Neural cell (in vitro differentiated cells): ENCODE results near the gene ZNF445. TPM values are rescaled to one million over a fixed set of nuclear protein-coding genes. Genes with fewer than 3 reads are reported as not detected.

Source experiments
- H2AFZ ChIP-seq: fragments of 200-600, 300-800 bp; sonication (generic), shearing (Covaris generic); 2 replicates; pipeline ENCODE4 v1.6.0; 2014; ENCODE audit warnings: low read depth, mild to moderate bottlenecking, antibody characterized with exemption, low read length, moderate library complexity
- H3F3A ChIP-seq: fragments of 200-600 bp; shearing (Covaris generic); 2 replicates; pipeline ENCODE4 v1.6.1; 2016; ENCODE audit warnings: mild to moderate bottlenecking, moderate library complexity, mixed read lengths, antibody characterized with exemption, low read length; ENCODE audit not compliant: insufficient read depth, poor library complexity, severe bottlenecking
- H3K27ac ChIP-seq: fragments of 200-600, 300-800 bp; sonication (generic), shearing (Covaris generic); 2 replicates; pipeline ENCODE4 v1.5.1; 2014; ENCODE audit warnings: mild to moderate bottlenecking, low read length, moderate library complexity
- H3K27me3 ChIP-seq: fragments of 300-800, 200-600 bp; sonication (generic), shearing (Covaris generic); 2 replicates; pipeline ENCODE4 v1.6.0; 2014; ENCODE audit warnings: mild to moderate bottlenecking, low read depth, low read length, moderate library complexity; ENCODE audit not compliant: insufficient read depth
- H3K36me3 ChIP-seq: fragments of 300-800, 200-600 bp; sonication (generic), shearing (Covaris generic); 2 replicates; pipeline ENCODE4 v1.5.1; 2014; ENCODE audit warnings: mild to moderate bottlenecking, antibody characterized with exemption, low read length, moderate library complexity; ENCODE audit not compliant: insufficient read depth
- H3K4me2 ChIP-seq: fragments of 300-800, 200-600 bp; sonication (generic), shearing (Covaris generic); 2 replicates; pipeline ENCODE4 v1.6.0; 2014; ENCODE audit warnings: mild to moderate bottlenecking, low read length
- H3K4me3 ChIP-seq: fragments of 300-800, 200-600 bp; sonication (generic), shearing (Covaris generic); 2 replicates; pipeline ENCODE4 v1.5.1; 2014; ENCODE audit warnings: mild to moderate bottlenecking, low read length, moderate library complexity
- H3K79me2 ChIP-seq: fragments of 200-600 bp; shearing (Covaris generic); replicated peaks from 2 replicates; pipeline ENCODE4 v1.6.0; 2014; ENCODE audit warnings: mild to moderate bottlenecking, low read length, moderate library complexity; ENCODE audit not compliant: insufficient read depth
- H3K9ac ChIP-seq: fragments of 300-800, 200-600 bp; sonication (generic), shearing (Covaris generic); 2 replicates; pipeline ENCODE4 v1.6.1; 2016; ENCODE audit warnings: mild to moderate bottlenecking, low read length, mixed read lengths
- H3K9me2 ChIP-seq: fragments of 200-600 bp; shearing (Covaris generic); 2 replicates; pipeline ENCODE4 v1.6.1; 2016; ENCODE audit warnings: mild to moderate bottlenecking, low read length, mixed read lengths; ENCODE audit not compliant: insufficient read depth
- H3K9me3 ChIP-seq: fragments of 200-600, 300-800 bp; sonication (generic), shearing (Covaris generic); 2 replicates; pipeline ENCODE4 v1.6.1; 2016; ENCODE audit warnings: mild to moderate bottlenecking, mixed run types, low read length, moderate library complexity, mixed read lengths
- H4K20me1 ChIP-seq: fragments of 200-600 bp; shearing (Covaris generic); 2 replicates; pipeline ENCODE4 v1.6.1; 2016; ENCODE audit warnings: mild to moderate bottlenecking, mixed run types; ENCODE audit not compliant: insufficient read depth
- EP300 ChIP-seq: fragments of 450-650 bp; conservative IDR thresholded peaks from 2 replicates; pipeline ENCODE4 v1.6.1; 2014; ENCODE audit warnings: antibody characterized with exemption, mild to moderate bottlenecking, moderate library complexity; ENCODE audit not compliant: poor library complexity, severe bottlenecking
- EZH2 ChIP-seq: fragments of 200-600, 300-800 bp; shearing (Covaris generic), sonication (generic); IDR thresholded peaks from 2 replicates; pipeline ENCODE4 v1.6.1; 2014; ENCODE audit warnings: antibody characterized with exemption, low read length, borderline replicate concordance, mild to moderate bottlenecking; ENCODE audit not compliant: insufficient read depth, poor library complexity, severe bottlenecking
- MXI1 ChIP-seq: fragments of 450-650 bp; conservative IDR thresholded peaks from 2 replicates; pipeline ENCODE4 v1.6.1; 2014; ENCODE audit warnings: antibody characterized with exemption, mild to moderate bottlenecking; ENCODE audit not compliant: poor library complexity, severe bottlenecking
- POLR2AphosphoS5 ChIP-seq: IDR thresholded peaks from 2 replicates; pipeline ENCODE4 v1.6.1; 2012
- RAD21 ChIP-seq: fragments of 450-650 bp; conservative IDR thresholded peaks from 2 replicates; pipeline ENCODE4 v1.6.1; 2014; ENCODE audit warnings: antibody characterized with exemption, mild to moderate bottlenecking, moderate library complexity
- SMC3 ChIP-seq: fragments of 450-650 bp; conservative IDR thresholded peaks from 2 replicates; pipeline ENCODE4 v1.6.1; 2014; ENCODE audit warnings: antibody characterized with exemption, mild to moderate bottlenecking, moderate library complexity; ENCODE audit not compliant: poor library complexity
- TAF1 ChIP-seq: IDR thresholded peaks from 2 replicates; pipeline ENCODE4 v1.6.1; 2012; ENCODE audit warnings: low read depth
- polyA plus RNA-seq: library from polyadenylated mRNA; depleted of rRNA; stranded (reverse); fragments of >200 nt; gene quantifications from 2 replicates; pipeline ENCODE4 v1.2.3, GENCODE V29; 2014
- TF ChIP-seq, protein P1 (sequence below): fragments of 450-650 bp; IDR thresholded peaks from 2 replicates; pipeline ENCODE4 v1.5.1; 2014; ENCODE audit warnings: antibody characterized with exemption, mild to moderate bottlenecking, moderate library complexity; ENCODE audit not compliant: poor library complexity, severe bottlenecking
- TF ChIP-seq, protein P2 (sequence below): IDR thresholded peaks from 2 replicates; pipeline ENCODE4 v1.6.1; 2012; ENCODE audit warnings: borderline replicate concordance

ZNF445 gene
- polyA plus RNA-seq, 1 donor from 2014 or later = 15.8 TPM

DNA sequence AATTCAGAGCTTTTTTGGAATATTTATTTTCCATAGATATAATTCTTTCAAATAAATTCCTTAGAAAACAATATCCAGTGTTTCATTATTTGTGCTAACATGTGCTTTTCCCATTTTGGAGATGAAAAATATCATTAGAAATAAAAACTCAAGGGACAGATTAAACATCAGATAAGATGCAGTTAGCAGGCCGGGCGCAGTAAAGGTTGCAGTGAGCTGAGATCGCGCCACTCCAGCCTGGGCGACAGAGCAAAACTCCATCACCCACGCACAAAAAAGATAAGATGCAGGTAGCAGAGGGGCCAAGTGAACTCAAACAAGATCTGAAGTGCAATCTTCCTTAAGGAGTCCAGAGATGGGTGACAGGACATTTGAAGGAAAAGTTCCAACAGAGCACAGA is 48.0 kb downstream of the ZNF445 start:
- Histone ChIP-seq H3K27ac (no peak overlapping the region), H3K9me3 (no peaks in the 10 kb centered on the region), H4K20me1 (no peaks in the 10 kb centered on the region), H3K4me3 (no peak overlapping the region), H3F3A (no peaks in the 10 kb centered on the region), H3K27me3 (no peaks in the 10 kb centered on the region), H3K79me2 (no peaks in the 10 kb centered on the region), H3K9me2 (no peaks in the 10 kb centered on the region), H3K36me3 (no peaks in the 10 kb centered on the region), H3K4me2 (no peak overlapping the region), H2AFZ (no peak overlapping the region), H3K9ac (no peak overlapping the region)
- TF ChIP-seq, protein P1, sequence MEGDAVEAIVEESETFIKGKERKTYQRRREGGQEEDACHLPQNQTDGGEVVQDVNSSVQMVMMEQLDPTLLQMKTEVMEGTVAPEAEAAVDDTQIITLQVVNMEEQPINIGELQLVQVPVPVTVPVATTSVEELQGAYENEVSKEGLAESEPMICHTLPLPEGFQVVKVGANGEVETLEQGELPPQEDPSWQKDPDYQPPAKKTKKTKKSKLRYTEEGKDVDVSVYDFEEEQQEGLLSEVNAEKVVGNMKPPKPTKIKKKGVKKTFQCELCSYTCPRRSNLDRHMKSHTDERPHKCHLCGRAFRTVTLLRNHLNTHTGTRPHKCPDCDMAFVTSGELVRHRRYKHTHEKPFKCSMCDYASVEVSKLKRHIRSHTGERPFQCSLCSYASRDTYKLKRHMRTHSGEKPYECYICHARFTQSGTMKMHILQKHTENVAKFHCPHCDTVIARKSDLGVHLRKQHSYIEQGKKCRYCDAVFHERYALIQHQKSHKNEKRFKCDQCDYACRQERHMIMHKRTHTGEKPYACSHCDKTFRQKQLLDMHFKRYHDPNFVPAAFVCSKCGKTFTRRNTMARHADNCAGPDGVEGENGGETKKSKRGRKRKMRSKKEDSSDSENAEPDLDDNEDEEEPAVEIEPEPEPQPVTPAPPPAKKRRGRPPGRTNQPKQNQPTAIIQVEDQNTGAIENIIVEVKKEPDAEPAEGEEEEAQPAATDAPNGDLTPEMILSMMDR = no peak

DNA sequence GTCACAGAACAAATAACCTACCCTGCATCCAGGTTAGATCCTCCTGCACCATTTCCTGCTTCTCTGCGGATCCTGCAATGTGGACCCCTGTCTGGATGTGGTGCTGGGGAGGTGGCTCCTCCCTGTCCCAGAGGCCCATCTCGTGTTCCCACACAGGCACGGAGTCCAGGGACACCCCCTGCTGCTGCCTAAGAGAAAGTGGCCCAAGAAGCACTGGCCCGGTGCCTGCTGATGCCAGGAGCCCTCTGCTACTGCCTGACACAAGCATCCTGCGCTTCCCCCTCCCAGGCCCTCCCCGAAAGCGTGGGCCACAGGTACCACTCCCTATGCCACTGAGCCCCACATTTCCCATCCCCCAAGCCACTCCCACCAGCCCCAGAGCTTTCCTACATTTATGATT is 48.6 kb downstream of the ZNF445 start:
- no peaks in the 10 kb centered on the region for H3K79me2 ChIP-seq
- no peak overlapping the region for H2AFZ ChIP-seq
- no peaks in the 10 kb centered on the region for H3K27me3 ChIP-seq
- no peaks in the 10 kb centered on the region for H3K9me2 ChIP-seq
- H3K4me3 ChIP-seq = no peak overlapping the region
- no peaks in the 10 kb centered on the region for H4K20me1 ChIP-seq
- H3K36me3 ChIP-seq = no peaks in the 10 kb centered on the region
- TF ChIP-seq MXI1 (no peak), RAD21 (no peak)
- H3K4me2 ChIP-seq = no peak overlapping the region
- no peaks in the 10 kb centered on the region for H3F3A ChIP-seq
- no peaks in the 10 kb centered on the region for H3K9me3 ChIP-seq
- H3K27ac ChIP-seq = no peak overlapping the region
- no peak overlapping the region for H3K9ac ChIP-seq

DNA sequence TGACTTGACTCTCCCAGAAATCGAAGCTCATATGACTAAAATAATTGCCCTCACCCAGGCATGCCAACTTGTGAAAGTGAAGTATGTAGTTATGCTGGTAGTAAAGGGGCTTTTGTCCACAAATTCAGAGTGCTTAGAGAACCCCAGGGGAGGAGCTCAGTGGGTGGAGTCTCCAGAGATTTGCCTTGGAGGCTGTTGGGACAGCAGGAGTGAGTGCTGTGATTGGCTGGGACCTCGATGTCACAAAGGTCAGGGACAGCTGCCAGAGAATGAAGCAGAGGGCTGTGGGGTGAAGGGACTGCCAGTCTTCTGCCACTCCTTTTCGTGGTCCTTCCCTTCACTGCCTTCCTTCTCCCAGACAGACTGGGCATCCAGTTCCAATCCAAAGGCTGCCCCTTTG is 49.8 kb downstream of the ZNF445 start:
- Histone ChIP-seq H3K27me3 (no peaks in the 10 kb centered on the region), H3K9ac (no peak overlapping the region), H3F3A (no peaks in the 10 kb centered on the region), H4K20me1 (no peaks in the 10 kb centered on the region), H3K4me3 (no peak overlapping the region), H3K36me3 (no peaks in the 10 kb centered on the region), H3K9me3 (no peaks in the 10 kb centered on the region), H3K79me2 (no peaks in the 10 kb centered on the region), H2AFZ (no peak overlapping the region), H3K27ac (no peak overlapping the region), H3K4me2 (no peak overlapping the region), H3K9me2 (no peaks in the 10 kb centered on the region)
- TF ChIP-seq SMC3 (no peak), MXI1 (no peak), POLR2AphosphoS5 (no peak), RAD21 (no peak), EZH2 (no peak), TAF1 (no peak), EP300 (no peak)
- TF ChIP-seq, protein P2, sequence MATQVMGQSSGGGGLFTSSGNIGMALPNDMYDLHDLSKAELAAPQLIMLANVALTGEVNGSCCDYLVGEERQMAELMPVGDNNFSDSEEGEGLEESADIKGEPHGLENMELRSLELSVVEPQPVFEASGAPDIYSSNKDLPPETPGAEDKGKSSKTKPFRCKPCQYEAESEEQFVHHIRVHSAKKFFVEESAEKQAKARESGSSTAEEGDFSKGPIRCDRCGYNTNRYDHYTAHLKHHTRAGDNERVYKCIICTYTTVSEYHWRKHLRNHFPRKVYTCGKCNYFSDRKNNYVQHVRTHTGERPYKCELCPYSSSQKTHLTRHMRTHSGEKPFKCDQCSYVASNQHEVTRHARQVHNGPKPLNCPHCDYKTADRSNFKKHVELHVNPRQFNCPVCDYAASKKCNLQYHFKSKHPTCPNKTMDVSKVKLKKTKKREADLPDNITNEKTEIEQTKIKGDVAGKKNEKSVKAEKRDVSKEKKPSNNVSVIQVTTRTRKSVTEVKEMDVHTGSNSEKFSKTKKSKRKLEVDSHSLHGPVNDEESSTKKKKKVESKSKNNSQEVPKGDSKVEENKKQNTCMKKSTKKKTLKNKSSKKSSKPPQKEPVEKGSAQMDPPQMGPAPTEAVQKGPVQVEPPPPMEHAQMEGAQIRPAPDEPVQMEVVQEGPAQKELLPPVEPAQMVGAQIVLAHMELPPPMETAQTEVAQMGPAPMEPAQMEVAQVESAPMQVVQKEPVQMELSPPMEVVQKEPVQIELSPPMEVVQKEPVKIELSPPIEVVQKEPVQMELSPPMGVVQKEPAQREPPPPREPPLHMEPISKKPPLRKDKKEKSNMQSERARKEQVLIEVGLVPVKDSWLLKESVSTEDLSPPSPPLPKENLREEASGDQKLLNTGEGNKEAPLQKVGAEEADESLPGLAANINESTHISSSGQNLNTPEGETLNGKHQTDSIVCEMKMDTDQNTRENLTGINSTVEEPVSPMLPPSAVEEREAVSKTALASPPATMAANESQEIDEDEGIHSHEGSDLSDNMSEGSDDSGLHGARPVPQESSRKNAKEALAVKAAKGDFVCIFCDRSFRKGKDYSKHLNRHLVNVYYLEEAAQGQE = no peak
- TF ChIP-seq, protein P1 = no peak
